OCI-LY3 (cell line): ENCODE data around the gene SMIM10L2A.

Source experiments
- EZH2phosphoT487 ChIP-seq: fragments of 200-600 bp; shearing (Covaris generic); IDR thresholded peaks from 2 replicates; pipeline ENCODE4 v1.6.1; 2018; ENCODE audit warnings: antibody characterized with exemption, mixed run types, low read depth
- TF ChIP-seq, protein P1 (sequence below): fragments of 200-600, 300-600 bp; sonication (generic); IDR thresholded peaks from 2 replicates; pipeline ENCODE4 v1.5.1; 2014; ENCODE audit warnings: antibody characterized with exemption, low read length, low read depth

DNA sequence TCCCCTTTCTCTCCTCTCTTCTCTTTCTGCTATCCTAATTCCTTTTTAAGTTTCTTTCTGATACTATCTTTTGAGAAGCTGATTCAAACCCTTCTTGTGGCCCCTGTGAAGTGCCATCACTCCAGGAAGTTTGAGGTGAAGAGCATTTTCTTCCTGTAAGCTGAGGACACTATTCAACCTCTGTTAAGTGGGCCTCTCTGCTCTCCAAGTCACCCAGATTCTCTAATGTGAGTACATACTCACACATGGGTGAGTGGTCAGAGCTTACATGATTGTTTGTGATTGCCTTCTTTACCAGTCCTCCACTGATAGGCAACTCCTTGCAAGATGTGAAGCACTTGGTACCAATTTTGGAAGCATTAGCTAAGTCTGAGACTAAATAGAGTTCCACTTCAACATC, 18.4 kb upstream of the SMIM10L2A start:
- TF ChIP-seq, protein P1, sequence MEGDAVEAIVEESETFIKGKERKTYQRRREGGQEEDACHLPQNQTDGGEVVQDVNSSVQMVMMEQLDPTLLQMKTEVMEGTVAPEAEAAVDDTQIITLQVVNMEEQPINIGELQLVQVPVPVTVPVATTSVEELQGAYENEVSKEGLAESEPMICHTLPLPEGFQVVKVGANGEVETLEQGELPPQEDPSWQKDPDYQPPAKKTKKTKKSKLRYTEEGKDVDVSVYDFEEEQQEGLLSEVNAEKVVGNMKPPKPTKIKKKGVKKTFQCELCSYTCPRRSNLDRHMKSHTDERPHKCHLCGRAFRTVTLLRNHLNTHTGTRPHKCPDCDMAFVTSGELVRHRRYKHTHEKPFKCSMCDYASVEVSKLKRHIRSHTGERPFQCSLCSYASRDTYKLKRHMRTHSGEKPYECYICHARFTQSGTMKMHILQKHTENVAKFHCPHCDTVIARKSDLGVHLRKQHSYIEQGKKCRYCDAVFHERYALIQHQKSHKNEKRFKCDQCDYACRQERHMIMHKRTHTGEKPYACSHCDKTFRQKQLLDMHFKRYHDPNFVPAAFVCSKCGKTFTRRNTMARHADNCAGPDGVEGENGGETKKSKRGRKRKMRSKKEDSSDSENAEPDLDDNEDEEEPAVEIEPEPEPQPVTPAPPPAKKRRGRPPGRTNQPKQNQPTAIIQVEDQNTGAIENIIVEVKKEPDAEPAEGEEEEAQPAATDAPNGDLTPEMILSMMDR: no peak
- no peak for TF ChIP-seq EZH2phosphoT487
